GM23248 (cell line): ENCODE data around the gene TXNRD1. TPM values are rescaled to one million over a fixed set of nuclear protein-coding genes. Genes with fewer than 3 reads are reported as not detected.

Experiments
- DNase-seq: peaks from one replicate; pipeline ENCODE4 v3.0.0-alpha.2; 2015
- H2AFZ ChIP-seq: fragments of 200-600 bp; sonication (generic); 2 replicates; pipeline ENCODE4 v1.6.1; 2016; ENCODE audit warnings: antibody characterized with exemption
- H3F3A ChIP-seq: fragments of 200-600 bp; sonication (generic); 2 replicates; pipeline ENCODE4 v1.6.1; 2016; ENCODE audit warnings: mild to moderate bottlenecking, antibody characterized with exemption, mixed run types; ENCODE audit not compliant: insufficient read depth
- H3K27ac ChIP-seq: fragments of 200-600 bp; sonication (generic); 2 replicates; pipeline ENCODE4 v1.5.1; 2016; ENCODE audit warnings: mild to moderate bottlenecking
- H3K27me3 ChIP-seq: fragments of 200-600 bp; sonication (generic); replicated peaks from 2 replicates; pipeline ENCODE4 v1.6.1; 2016; ENCODE audit warnings: mild to moderate bottlenecking; ENCODE audit not compliant: insufficient read depth
- H3K36me3 ChIP-seq: fragments of 200-600 bp; sonication (generic); 2 replicates; pipeline ENCODE4 v1.6.1; 2016; ENCODE audit warnings: low read depth, mild to moderate bottlenecking
- H3K4me1 ChIP-seq: fragments of 200-600 bp; sonication (generic); 2 replicates; pipeline ENCODE4 v1.6.1; 2016; ENCODE audit warnings: mild to moderate bottlenecking; ENCODE audit not compliant: insufficient read depth
- H3K4me2 ChIP-seq: fragments of 200-600 bp; sonication (generic); one replicate; pipeline ENCODE4 v1.6.1; 2016; ENCODE audit warnings: mild to moderate bottlenecking; ENCODE audit not compliant: unreplicated experiment
- H3K4me3 ChIP-seq: fragments of 200-600 bp; sonication (generic); 2 replicates; pipeline ENCODE4 v1.5.1; 2016; ENCODE audit warnings: mild to moderate bottlenecking
- H3K79me2 ChIP-seq: fragments of 200-600 bp; sonication (generic); 2 replicates; pipeline ENCODE4 v1.6.1; 2016; ENCODE audit warnings: mild to moderate bottlenecking; ENCODE audit not compliant: insufficient read depth
- H3K9ac ChIP-seq: fragments of 200-600 bp; sonication (generic); 2 replicates; pipeline ENCODE4 v1.6.1; 2016; ENCODE audit warnings: mild to moderate bottlenecking
- H3K9me2 ChIP-seq: fragments of 200-600 bp; sonication (generic); 2 replicates; pipeline ENCODE4 v1.6.1; 2016; ENCODE audit warnings: mixed run types, mild to moderate bottlenecking, moderate library complexity; ENCODE audit not compliant: insufficient read depth
- H3K9me3 ChIP-seq: fragments of 200-600 bp; sonication (generic); one replicate; pipeline ENCODE4 v1.6.1; 2017; ENCODE audit warnings: low read depth
- H4K20me1 ChIP-seq: fragments of 200-600 bp; sonication (generic); 2 replicates; pipeline ENCODE4 v1.6.0; 2016; ENCODE audit not compliant: insufficient read depth
- EZH2 ChIP-seq: fragments of 200-600 bp; sonication (generic); IDR thresholded peaks from 2 replicates; pipeline ENCODE4 v1.6.1; 2018; ENCODE audit warnings: antibody characterized with exemption, mild to moderate bottlenecking; ENCODE audit not compliant: insufficient read depth, poor library complexity, severe bottlenecking
- EZH2phosphoT487 ChIP-seq: fragments of 200-600 bp; sonication (generic); IDR thresholded peaks from 2 replicates; pipeline ENCODE4 v1.6.1; 2018; ENCODE audit warnings: antibody characterized with exemption, moderate library complexity, mild to moderate bottlenecking, low read depth; ENCODE audit not compliant: insufficient read depth
- WGBS, 2 experiments: methylation state at CpG; one replicate each; pipeline ENCODE4 v1.1.6; 2015 to 2017; ENCODE audit warnings: low lambda C conversion rate in 2 of 2, low coverage in 1 of 2; ENCODE audit errors: missing lambda C conversion rate in 2 of 2; 5-methylcytosine and 5-hydroxymethylcytosine counted together
- in situ Hi-C: fragments of 300-500 bp; cut with MboI; formaldehyde crosslinking; loops from 2 replicates; pipeline ENCODE4 v1.15.0; 2020
- polyA plus RNA-seq: library from polyadenylated mRNA; unstranded; fragments of >200 nt; fragmentation: Nextera tagmentation; extraction: Ambion mirVana; gene quantifications from 2 replicates; pipeline ENCODE4 v1.2.1, GENCODE V29; 2016
- total RNA-seq: library from RNA; depleted of rRNA; stranded (reverse); fragments of >200 nt; shearing (Covaris generic); gene quantifications from 2 replicates; pipeline ENCODE4 v1.2.3, GENCODE V29; 2014

The TXNRD1 gene
- total and polyA plus RNA-seq, 2 experiments from 2014 or later = 255 to 477 TPM

GRCh38 chr12:104347374-104348075 lies 131.9 kb downstream of the TXNRD1 start:
- TF ChIP-seq EZH2phosphoT487 (no peak), EZH2 (no peak)
- in situ Hi-C loops = no loop called here
- Histone ChIP-seq H3K9me3 (no peaks in the 10 kb centered on the region), H3K27ac (no peak overlapping the region), H3K9me2 (no peaks in the 10 kb centered on the region), H4K20me1 (0 out of 2 replicates have a peak, but pooled peaks cover 7% of the 10 kb centered on the region), H3F3A (peaks cover 86% of the 10 kb centered on the region), H3K9ac (no peak overlapping the region), H3K4me3 (no peak overlapping the region), H2AFZ (no peak overlapping the region), H3K4me2 (no peak overlapping the region), H3K27me3 (no peaks in the 10 kb centered on the region), H3K79me2 (peaks cover 96% of the 10 kb centered on the region), H3K36me3 (peaks cover 89% of the 10 kb centered on the region), H3K4me1 (peaks cover 17% of the 10 kb centered on the region)
- 82 to 83% methylated on average over 5 of the region's 5 CpGs for WGBS, 2 experiments
- DNase-seq = peak; percentile 34

GRCh38 chr12:104348283-104348993 lies 132.9 kb downstream of the TXNRD1 start:
- no peak overlapping the region for H3K9ac ChIP-seq
- H4K20me1 ChIP-seq = 0 out of 2 replicates have a peak, but pooled peaks cover 15% of the 10 kb centered on the region
- no peaks in the 10 kb centered on the region for H3K27me3 ChIP-seq
- peaks cover 96% of the 10 kb centered on the region for H3F3A ChIP-seq
- no peaks in the 10 kb centered on the region for H3K9me2 ChIP-seq
- H3K4me2 ChIP-seq = no peak overlapping the region
- 89 to 92% methylated on average over 11 of the region's 11 CpGs for WGBS, 2 experiments
- in situ Hi-C loops = no loop called here
- no peak for TF ChIP-seq EZH2
- TF ChIP-seq EZH2phosphoT487 = no peak
- no peaks in the 10 kb centered on the region for H3K9me3 ChIP-seq
- H3K4me3 ChIP-seq = no peak overlapping the region
- peaks cover 91% of the 10 kb centered on the region for H3K79me2 ChIP-seq
- no peak overlapping the region for H3K27ac ChIP-seq
- DNase-seq = no peak
- H3K4me1 ChIP-seq = peaks cover 24% of the 10 kb centered on the region
- H2AFZ ChIP-seq = no peak overlapping the region
- peaks cover 90% of the 10 kb centered on the region for H3K36me3 ChIP-seq

- Histone ChIP-seq H3K27ac (no peak overlapping the region), H3K27me3 (no peaks in the 10 kb centered on the region), H3F3A (peaks cover 93% of the 10 kb centered on the region), H3K9me3 (no peaks in the 10 kb centered on the region), H3K4me3 (no peak overlapping the region), H3K36me3 (peaks cover 90% of the 10 kb centered on the region), H3K9me2 (no peaks in the 10 kb centered on the region), H3K9ac (no peak overlapping the region), H3K4me1 (peaks cover 24% of the 10 kb centered on the region), H2AFZ (no peak overlapping the region), H3K79me2 (peaks cover 86% of the 10 kb centered on the region), H3K4me2 (no peak overlapping the region), H4K20me1 (0 out of 2 replicates have a peak, but pooled peaks cover 15% of the 10 kb centered on the region)
- no peak for TF ChIP-seq EZH2phosphoT487
- no peak for TF ChIP-seq EZH2
- in situ Hi-C loops = no loop called here
- no peak for DNase-seq
- WGBS, 2 experiments = 91 to 95% methylated on average over 2 of the region's 2 CpGs
These were observed 133.5 kb downstream of the TXNRD1 start for GRCh38 chr12:104348994-104349494.

GRCh38 chr12:104350211-104351056 lies 134.9 kb downstream of the TXNRD1 start:
- in situ Hi-C loops = no loop called here
- Histone ChIP-seq H3K9me3 (no peaks in the 10 kb centered on the region), H3K36me3 (peaks cover 89% of the 10 kb centered on the region)

More at GRCh38 chr12:104350211-104351056, 134.9 kb downstream of the TXNRD1 start:
- Histone ChIP-seq H3K9ac (no peak overlapping the region), H3K9me2 (no peaks in the 10 kb centered on the region), H3K27ac (no peak overlapping the region), H3K4me3 (no peak overlapping the region), H3F3A (peaks cover 93% of the 10 kb centered on the region), H2AFZ (no peak overlapping the region), H4K20me1 (0 out of 2 replicates have a peak, but pooled peaks cover 12% of the 10 kb centered on the region), H3K4me1 (peaks cover 13% of the 10 kb centered on the region), H3K27me3 (no peaks in the 10 kb centered on the region), H3K4me2 (no peak overlapping the region), H3K79me2 (peaks cover 72% of the 10 kb centered on the region)
- 90 to 91% methylated on average over 8 of the region's 8 CpGs for WGBS, 2 experiments
- TF ChIP-seq EZH2 (no peak), EZH2phosphoT487 (no peak)
- DNase-seq = no peak
